Astrocyte (in vitro differentiated cells and primary cell): ENCODE data around the gene RAPGEF5.

ENCODE experiments used
- CTCF ChIP-seq: IDR thresholded peaks from 2 replicates; pipeline ENCODE4 v1.5.1; 2011; ENCODE audit warnings: low read depth, mild to moderate bottlenecking, inconsistent platforms, low read length, moderate library complexity; ENCODE audit not compliant: insufficient read depth
- EZH2 ChIP-seq: IDR thresholded peaks from 2 replicates; pipeline ENCODE4 v1.6.1; 2012; ENCODE audit warnings: mild to moderate bottlenecking, low read length, inconsistent platforms; ENCODE audit not compliant: insufficient read depth

GRCh38 chr7:22124941-22125340, 232.0 kb downstream of the RAPGEF5 start:
- TF ChIP-seq CTCF = no peak
- no peak for TF ChIP-seq EZH2
